CD8-positive, alpha-beta memory T cell (primary cell): ENCODE measurements around the gene LENEP. TPM values are rescaled to one million over a fixed set of nuclear protein-coding genes. Genes with fewer than 3 reads are reported as not detected.
A peak's percentile ranks its signal among the peaks of the same experiment; 100 is the strongest.

Experiments
- CTCF ChIA-PET: fragments of 350-600 bp; sonication (Branson Sonifier 250); formaldehyde crosslinking; loops from one replicate; lab custom pipeline; 2021; ENCODE audit warnings: antibody characterized with exemption; lab: Charles Lee
- POLR2A ChIA-PET: fragments of 350-600 bp; sonication (Branson Sonifier 250); formaldehyde crosslinking; loops from one replicate; lab custom pipeline; 2021; ENCODE audit warnings: antibody characterized with exemption; lab: Charles Lee
- DNase-seq, 5 donors: peaks; one replicate each; pipeline versions ENCODE4 v3.0.0 to v3.0.0-alpha.2; 2020 to 2022; ENCODE audit warnings: mixed read lengths in 1 of 5
- H3K27ac ChIP-seq: one replicate; pipeline ENCODE4 v1.7.0; 2013; ENCODE audit warnings: low read depth, mild to moderate bottlenecking, low read length, moderate library complexity
- H3K27me3 ChIP-seq: 2 replicates; pipeline ENCODE4 v1.7.0; 2013; ENCODE audit warnings: low read length, mild to moderate bottlenecking; ENCODE audit not compliant: insufficient read depth, poor library complexity, severe bottlenecking
- H3K36me3 ChIP-seq: 2 replicates; pipeline ENCODE4 v1.7.0; 2013; ENCODE audit warnings: mild to moderate bottlenecking, low read length, moderate library complexity; ENCODE audit not compliant: insufficient read depth
- H3K4me1 ChIP-seq: 2 replicates; pipeline ENCODE4 v1.7.0; 2013; ENCODE audit warnings: mild to moderate bottlenecking, low read length, moderate library complexity; ENCODE audit not compliant: insufficient read depth
- H3K4me3 ChIP-seq: 2 replicates; pipeline ENCODE4 v1.7.0; 2013; ENCODE audit warnings: mild to moderate bottlenecking, low read length
- H3K9me3 ChIP-seq: 2 replicates; pipeline ENCODE4 v1.7.0; 2013; ENCODE audit warnings: mild to moderate bottlenecking, low read length
- H3K27ac Mint-ChIP-seq, 8 donors: one replicate each; pipeline ENCODE4 v1.8.0; 2020 to 2021; ENCODE audit warnings: mixed read lengths in 8 of 8, mild to moderate bottlenecking in 6 of 8, inconsistent platforms in 3 of 8, moderate library complexity in 3 of 8
- H3K27me3 Mint-ChIP-seq, 2 donors: one replicate each; pipeline ENCODE4 v1.8.0; 2020 to 2021; ENCODE audit warnings: mixed read lengths in 2 of 2, mild to moderate bottlenecking in 1 of 2, moderate library complexity in 1 of 2
- H3K36me3 Mint-ChIP-seq, 3 donors: one replicate each; pipeline ENCODE4 v1.8.0; 2020 to 2021; ENCODE audit warnings: mixed read lengths in 3 of 3, inconsistent platforms in 1 of 3, mild to moderate bottlenecking in 1 of 3
- H3K4me1 Mint-ChIP-seq, 3 donors: one replicate each; pipeline ENCODE4 v1.8.0; 2020 to 2021; ENCODE audit warnings: mixed read lengths in 3 of 3, inconsistent platforms in 1 of 3, mild to moderate bottlenecking in 1 of 3
- H3K4me3 Mint-ChIP-seq, 7 donors: one replicate each; pipeline ENCODE4 v1.8.0; 2020 to 2021; ENCODE audit warnings: mixed read lengths in 7 of 7, mild to moderate bottlenecking in 6 of 7, moderate library complexity in 4 of 7, inconsistent platforms in 2 of 7
- H3K9me3 Mint-ChIP-seq, 5 donors: one replicate each; pipeline ENCODE4 v1.8.0; 2020 to 2022; ENCODE audit warnings: mixed read lengths in 5 of 5, mild to moderate bottlenecking in 3 of 5, moderate library complexity in 2 of 5, inconsistent platforms in 1 of 5
- polyA plus RNA-seq: library from polyadenylated mRNA; unstranded; fragments of 300-500 nt; fragmentation: Illumina TruSeq; gene quantifications from one replicate; pipeline ENCODE4 v1.2.3, GENCODE V29; 2021
- total RNA-seq, 2 experiments: library from RNA; stranded (reverse); gene quantifications; one replicate each; pipeline ENCODE4 v1.2.3, GENCODE V29; 2021

LENEP gene
- total and polyA plus RNA-seq, 3 experiments from 2014 or later, result 0.62 to 0.72 TPM; not detected in 1

DNA sequence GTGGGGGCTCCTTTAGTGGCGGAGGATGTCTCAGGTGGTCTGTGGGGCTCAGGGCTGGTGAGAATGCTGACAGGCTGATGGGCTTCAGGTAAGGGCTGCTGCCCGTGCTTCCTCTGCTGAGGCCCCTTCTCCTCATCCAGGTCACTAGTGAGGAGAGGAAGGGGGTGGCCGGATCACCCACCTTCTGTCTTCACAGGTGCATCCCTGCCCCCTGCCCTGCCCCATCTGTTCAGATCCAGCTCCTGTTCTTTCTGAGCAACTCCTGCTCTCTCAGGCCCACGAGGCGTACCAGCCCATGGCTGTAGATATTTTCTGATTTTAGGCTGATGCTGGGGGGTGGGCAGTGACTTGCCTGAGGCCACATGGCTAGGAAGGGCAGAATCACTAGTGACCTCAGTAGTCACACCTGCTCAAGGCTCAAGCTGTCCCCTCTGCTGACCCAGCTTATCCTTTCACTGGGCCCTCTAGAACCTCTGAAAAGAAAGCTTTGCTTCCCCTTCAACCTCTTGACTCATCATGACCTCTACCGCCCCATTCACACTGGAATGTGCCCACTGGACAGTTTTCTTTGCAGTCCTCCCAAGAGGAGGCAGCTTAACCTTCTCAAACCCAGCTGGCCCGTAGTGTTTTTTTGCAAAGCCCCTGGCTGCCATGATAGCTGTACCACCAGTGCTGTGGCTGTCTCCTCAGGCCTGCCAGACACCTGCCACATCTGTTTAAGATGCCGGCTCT is 25.4 kb downstream of the LENEP start:
- Histone ChIP-seq H3K27ac (no peak overlapping the region), H3K9me3 (no peaks in the 10 kb centered on the region), H3K4me3 (no peak overlapping the region), H3K36me3 (peaks cover 12% of the 10 kb centered on the region), H3K4me1 (peaks cover 49% of the 10 kb centered on the region), H3K27me3 (no peaks in the 10 kb centered on the region)
- ChIA-PET POLR2A (no interaction called here), CTCF (interaction anchor here (1.0 to 16.7 kb wide), 11 partner anchors 20 to 79 kb away, joined by 3 to 207 read pairs (median 22); partner anchors contain the start of genes ADAM15, CKS1B, EFNA4 and FLAD1)
- no peaks in the 10 kb centered on the region for H3K27me3 Mint-ChIP-seq
- H3K36me3 Mint-ChIP-seq, result peaks cover 0 to 13% (median 0%) of the 10 kb centered on the region in 3 donors
- H3K9me3 Mint-ChIP-seq, result no peaks in the 10 kb centered on the region
- peak overlapping the region in 4 of 8 donors; percentile 32 to 76 (median 64) for H3K27ac Mint-ChIP-seq
- no peak for DNase-seq
- peak overlapping the region in 1 of 7 donors; percentile 41 for H3K4me3 Mint-ChIP-seq
- H3K4me1 Mint-ChIP-seq, result peaks cover 30 to 38% (median 37%) of the 10 kb centered on the region in 3 donors

GRCh38 chr1:155019377-155020245 is 26.2 kb downstream of the LENEP start:
- DNase-seq, result no peak
- Mint-ChIP-seq H3K9me3 (no peaks in the 10 kb centered on the region), H3K4me1 (peaks cover 22 to 30% (median 30%) of the 10 kb centered on the region in 3 donors), H3K27me3 (no peaks in the 10 kb centered on the region), H3K27ac (peak overlapping the region in 7 of 8 donors; percentile 47 to 82 (median 64)), H3K36me3 (peaks cover 0 to 8% (median 0%) of the 10 kb centered on the region in 3 donors), H3K4me3 (peak overlapping the region in 3 of 7 donors; percentile 5 to 41 (median 13))
- H3K36me3 ChIP-seq, result peaks cover 6% of the 10 kb centered on the region
- no peaks in the 10 kb centered on the region for H3K27me3 ChIP-seq
- no peak overlapping the region for H3K27ac ChIP-seq
- no peaks in the 10 kb centered on the region for H3K9me3 ChIP-seq
- POLR2A ChIA-PET, result no interaction called here
- H3K4me3 ChIP-seq, result no peak overlapping the region
- H3K4me1 ChIP-seq, result peaks cover 40% of the 10 kb centered on the region
- CTCF ChIA-PET, result interaction anchor here (1.0 to 16.7 kb wide), 7 partner anchors 10 to 66 kb away, joined by 3 to 207 read pairs (median 42); partner anchors contain the start of genes ADAM15, CKS1B, EFNA4 and LENEP

DNA sequence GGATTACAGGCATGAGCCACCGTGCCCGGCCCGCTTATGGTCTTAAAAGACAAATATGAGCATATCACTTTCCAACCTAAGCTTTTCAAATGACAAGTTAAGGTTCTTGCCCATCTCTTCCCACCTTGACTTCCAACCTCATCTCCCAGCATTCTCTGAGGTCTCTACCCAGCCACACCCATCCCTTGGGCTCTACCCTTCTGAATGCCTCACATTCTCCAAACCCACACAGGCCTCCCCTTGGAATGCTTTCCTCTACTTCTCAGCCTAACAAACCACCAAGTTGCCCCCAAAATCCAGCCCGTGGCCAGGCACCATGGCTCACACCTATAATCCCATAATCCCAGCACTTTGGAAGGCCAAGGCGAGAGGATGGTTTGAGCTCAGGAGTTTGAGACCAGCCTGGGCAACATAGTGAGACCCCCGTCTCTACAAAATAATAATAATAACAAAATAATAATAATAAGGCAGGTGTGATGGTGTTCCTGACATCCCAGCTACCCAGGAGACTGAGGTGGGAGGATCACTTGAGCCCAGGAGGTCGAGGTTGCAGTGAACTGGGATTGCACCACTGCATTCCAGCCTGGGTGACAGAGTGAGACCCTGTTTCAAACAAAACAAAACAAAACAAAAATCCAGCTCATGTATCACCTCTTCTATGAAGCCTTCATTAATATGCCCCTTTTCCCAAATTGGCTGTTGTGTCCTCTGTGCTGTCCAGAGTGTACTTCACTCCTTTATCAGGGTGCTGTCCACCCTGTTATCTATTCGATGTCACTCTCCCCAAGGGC is 28.9 kb downstream of the LENEP start:
- Mint-ChIP-seq H3K4me3 (no peak overlapping the region), H3K27me3 (no peaks in the 10 kb centered on the region), H3K4me1 (peaks cover 11 to 14% (median 12%) of the 10 kb centered on the region in 3 donors), H3K27ac (peak overlapping the region in 3 of 8 donors; percentile 38 to 77 (median 74)), H3K36me3 (no peaks in the 10 kb centered on the region), H3K9me3 (no peaks in the 10 kb centered on the region)
- ChIA-PET POLR2A (interaction anchor here (0.5 kb wide), 1 partner anchor 723 kb away, joined by 3 read pairs; no protein-coding TSS in a partner anchor), CTCF (interaction anchor here (0.8 to 16.7 kb wide), 5 partner anchors 14 to 63 kb away, joined by 3 to 207 read pairs (median 3); partner anchors contain the start of genes ADAM15, LENEP, PYGO2 and ZBTB7B)
- peaks cover 13% of the 10 kb centered on the region for H3K4me1 ChIP-seq
- no peak overlapping the region for H3K4me3 ChIP-seq
- no peaks in the 10 kb centered on the region for H3K36me3 ChIP-seq
- DNase-seq, result no peak
- H3K27ac ChIP-seq, result no peak overlapping the region
- no peaks in the 10 kb centered on the region for H3K27me3 ChIP-seq
- no peaks in the 10 kb centered on the region for H3K9me3 ChIP-seq

GRCh38 chr1:155022927-155023236 is 29.5 kb downstream of the LENEP start:
- Histone ChIP-seq H3K36me3 (no peaks in the 10 kb centered on the region), H3K4me3 (no peak overlapping the region), H3K27ac (no peak overlapping the region), H3K27me3 (no peaks in the 10 kb centered on the region), H3K9me3 (no peaks in the 10 kb centered on the region), H3K4me1 (peaks cover 10% of the 10 kb centered on the region)
- no peak overlapping the region for H3K4me3 Mint-ChIP-seq
- DNase-seq, result no peak
- H3K4me1 Mint-ChIP-seq, result peaks cover 6 to 10% (median 7%) of the 10 kb centered on the region in 3 donors
- CTCF ChIA-PET, result interaction anchor here (0.9 to 16.7 kb wide), 4 partner anchors 15 to 62 kb away, joined by 3 to 207 read pairs (median 3); partner anchors contain the start of genes ADAM15, LENEP, PYGO2 and ZBTB7B
- H3K9me3 Mint-ChIP-seq, result no peaks in the 10 kb centered on the region
- no peaks in the 10 kb centered on the region for H3K27me3 Mint-ChIP-seq
- POLR2A ChIA-PET, result interaction anchor here (0.5 kb wide), 1 partner anchor 722 kb away, joined by 3 read pairs; no protein-coding TSS in a partner anchor
- H3K36me3 Mint-ChIP-seq, result no peaks in the 10 kb centered on the region
- no peak overlapping the region for H3K27ac Mint-ChIP-seq

DNA sequence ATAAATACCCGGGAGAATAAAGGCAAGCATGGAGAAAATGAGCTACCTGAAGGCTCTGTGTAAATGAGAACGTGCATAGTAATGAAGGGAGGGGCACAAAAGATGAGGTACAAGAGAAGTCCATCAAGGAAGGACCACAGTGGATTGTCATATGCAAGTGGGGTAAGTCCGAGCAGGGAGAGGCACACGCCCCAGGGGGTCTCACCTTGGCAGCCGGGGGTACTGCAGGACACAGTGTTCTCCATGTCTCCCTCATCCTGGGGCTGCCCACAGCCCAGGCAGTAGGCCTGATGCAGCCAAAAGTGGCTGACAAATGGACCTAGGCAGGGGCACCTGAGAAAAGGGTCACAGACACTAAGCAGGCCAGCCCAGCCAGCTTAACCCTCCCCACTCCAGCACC is 30.2 kb downstream of the LENEP start:
- Mint-ChIP-seq H3K27me3 (no peaks in the 10 kb centered on the region), H3K4me3 (no peak overlapping the region), H3K4me1 (peaks cover 4 to 6% (median 5%) of the 10 kb centered on the region in 3 donors), H3K9me3 (no peaks in the 10 kb centered on the region), H3K27ac (no peak overlapping the region), H3K36me3 (no peaks in the 10 kb centered on the region)
- no peaks in the 10 kb centered on the region for H3K9me3 ChIP-seq
- H3K36me3 ChIP-seq, result no peaks in the 10 kb centered on the region
- no peak overlapping the region for H3K27ac ChIP-seq
- ChIA-PET CTCF (interaction anchor here (0.9 kb wide), 1 partner anchor 63 kb away, joined by 3 read pairs; the partner anchor contains the start of gene PYGO2), POLR2A (no interaction called here)
- H3K4me1 ChIP-seq, result peaks cover 2% of the 10 kb centered on the region
- no peak overlapping the region for H3K4me3 ChIP-seq
- H3K27me3 ChIP-seq, result no peaks in the 10 kb centered on the region
- DNase-seq, result no peak

DNA sequence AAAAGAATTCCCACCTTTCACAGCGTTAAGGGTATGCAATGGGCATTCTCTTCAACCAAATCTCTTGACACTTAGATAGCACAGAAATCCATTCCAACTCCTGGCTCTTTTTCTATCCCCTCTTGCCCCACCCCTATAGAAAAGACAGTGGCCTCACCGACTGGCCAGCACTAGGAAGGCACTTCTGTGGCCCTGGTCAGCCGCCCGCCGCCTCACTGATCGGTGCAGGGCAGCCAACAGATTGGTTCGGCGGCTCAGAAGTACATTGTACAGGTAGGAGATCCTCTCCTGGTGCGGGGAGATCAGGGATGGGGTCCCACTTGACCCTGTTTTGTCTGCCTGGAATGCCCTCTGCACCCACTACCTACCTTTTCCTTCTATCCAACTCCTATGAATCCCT is 30.9 kb downstream of the LENEP start:
- peaks cover under 1 to 5% (median 3%) of the 10 kb centered on the region in 3 donors for H3K4me1 Mint-ChIP-seq
- Histone ChIP-seq H3K4me1 (no peaks in the 10 kb centered on the region), H3K36me3 (no peaks in the 10 kb centered on the region), H3K27me3 (no peaks in the 10 kb centered on the region), H3K9me3 (no peaks in the 10 kb centered on the region), H3K27ac (no peak overlapping the region), H3K4me3 (no peak overlapping the region)
- H3K27ac Mint-ChIP-seq, result no peak overlapping the region
- no peaks in the 10 kb centered on the region for H3K36me3 Mint-ChIP-seq
- peaks cover 3 to 6% of the 10 kb centered on the region in 2 donors for H3K27me3 Mint-ChIP-seq
- POLR2A ChIA-PET, result no interaction called here
- H3K9me3 Mint-ChIP-seq, result no peaks in the 10 kb centered on the region
- H3K4me3 Mint-ChIP-seq, result no peak overlapping the region
- CTCF ChIA-PET, result interaction anchor here (0.7 to 1.6 kb wide), 3 partner anchors 20 to 37 kb away, joined by 3 to 4 read pairs (median 4); partner anchors contain the start of gene ADAM15
- no peak for DNase-seq

- Mint-ChIP-seq H3K27me3 (peaks cover 6 to 7% of the 10 kb centered on the region in 2 donors), H3K27ac (no peak overlapping the region), H3K36me3 (no peaks in the 10 kb centered on the region), H3K4me3 (no peak overlapping the region), H3K4me1 (peaks cover 0 to 2% (median 0%) of the 10 kb centered on the region in 3 donors), H3K9me3 (no peaks in the 10 kb centered on the region)
- no peaks in the 10 kb centered on the region for H3K9me3 ChIP-seq
- H3K36me3 ChIP-seq, result no peaks in the 10 kb centered on the region
- H3K27ac ChIP-seq, result no peak overlapping the region
- no peak overlapping the region for H3K4me3 ChIP-seq
- no peak for DNase-seq
- ChIA-PET POLR2A (no interaction called here), CTCF (interaction anchor here (1.6 kb wide), 2 partner anchors 9 to 25 kb away, joined by 4 to 7 read pairs; partner anchors contain the start of gene ADAM15)
- H3K4me1 ChIP-seq, result no peaks in the 10 kb centered on the region
- no peaks in the 10 kb centered on the region for H3K27me3 ChIP-seq
Observed at GRCh38 chr1:155026154-155026553, 32.8 kb downstream of the LENEP start.
